Neural progenitor cell (in vitro differentiated cells): Measurements from ENCODE around the gene CNIH2. TPM values are rescaled to one million over a fixed set of nuclear protein-coding genes. Genes with fewer than 3 reads are reported as not detected.
"Not testable (repeated sequence)": the region's sequence is repeated elsewhere in the genome, so short reads cannot be mapped to it uniquely, and the experiment has no call there.

Source experiments
- DNase-seq: peaks from one replicate; pipeline ENCODE4 v3.0.0-alpha.2; 2016; ENCODE audit warnings: low spot score
- H2AFZ ChIP-seq: fragments of 200-600 bp; sonication (generic); replicated peaks from 2 replicates; pipeline ENCODE4 v1.6.1; 2016; ENCODE audit warnings: antibody characterized with exemption
- H3F3A ChIP-seq: fragments of 200-600 bp; sonication (generic); 2 replicates; pipeline ENCODE4 v1.6.1; 2016; ENCODE audit warnings: antibody characterized with exemption, low read depth
- H3K27ac ChIP-seq: fragments of 200-600 bp; sonication (generic); 2 replicates; pipeline ENCODE4 v1.5.1; 2016; ENCODE audit warnings: mild to moderate bottlenecking
- H3K27me3 ChIP-seq: fragments of 200-600 bp; sonication (generic); 2 replicates; pipeline ENCODE4 v1.6.1; 2016; ENCODE audit warnings: mild to moderate bottlenecking, moderate library complexity
- H3K36me3 ChIP-seq: fragments of 200-600 bp; sonication (generic); 2 replicates; pipeline ENCODE4 v1.5.1; 2016
- H3K4me1 ChIP-seq: fragments of 200-600 bp; sonication (generic); 2 replicates; pipeline ENCODE4 v1.6.1; 2016; ENCODE audit warnings: mixed run types
- H3K4me2 ChIP-seq: fragments of 200-600 bp; sonication (generic); 2 replicates; pipeline ENCODE4 v1.6.1; 2016
- H3K4me3 ChIP-seq: fragments of 200-600 bp; sonication (generic); 2 replicates; pipeline ENCODE4 v1.5.1; 2016
- H3K79me2 ChIP-seq: fragments of 200-600 bp; sonication (generic); 2 replicates; pipeline ENCODE4 v1.6.1; 2016; ENCODE audit warnings: low read depth
- H3K9ac ChIP-seq: fragments of 200-600 bp; sonication (generic); 2 replicates; pipeline ENCODE4 v1.6.1; 2016
- H3K9me3 ChIP-seq: fragments of 200-600 bp; sonication (generic); 2 replicates; pipeline ENCODE4 v1.5.1; 2016; ENCODE audit warnings: low read depth
- H4K20me1 ChIP-seq: fragments of 200-600 bp; sonication (generic); 2 replicates; pipeline ENCODE4 v1.6.1; 2016; ENCODE audit warnings: low read depth
- H3K27ac Mint-ChIP-seq: 3 replicates; pipeline ENCODE4 v1.8.0; 2021; ENCODE audit warnings: mixed read lengths
- H3K27me3 Mint-ChIP-seq: 2 replicates; pipeline ENCODE4 v1.8.0; 2022; ENCODE audit warnings: low read depth, mild to moderate bottlenecking, inconsistent platforms, moderate library complexity, mixed read lengths; ENCODE audit not compliant: insufficient read depth
- H3K36me3 Mint-ChIP-seq: 3 replicates; pipeline ENCODE4 v1.8.0; 2021; ENCODE audit warnings: mixed read lengths
- H3K4me1 Mint-ChIP-seq: 3 replicates; pipeline ENCODE4 v1.8.0; 2021; ENCODE audit warnings: mixed read lengths
- H3K4me3 Mint-ChIP-seq: 3 replicates; pipeline ENCODE4 v1.8.0; 2021; ENCODE audit warnings: mild to moderate bottlenecking, moderate library complexity, mixed read lengths
- H3K9me3 Mint-ChIP-seq: 3 replicates; pipeline ENCODE4 v1.8.0; 2020; ENCODE audit warnings: mixed read lengths
- CTCF ChIP-seq: fragments of 200-600 bp; sonication (generic); IDR thresholded peaks from 2 replicates; pipeline ENCODE4 v1.5.1; 2017; ENCODE audit warnings: antibody characterized with exemption, mild to moderate bottlenecking
- EZH2 ChIP-seq: fragments of 200-600 bp; sonication (generic); IDR thresholded peaks from 2 replicates; pipeline ENCODE4 v1.6.1; 2017; ENCODE audit warnings: antibody characterized with exemption, mild to moderate bottlenecking, moderate library complexity
- EZH2phosphoT487 ChIP-seq: fragments of 200-600 bp; sonication (generic); IDR thresholded peaks from 2 replicates; pipeline ENCODE4 v1.6.1; 2017; ENCODE audit warnings: antibody characterized with exemption
- total RNA-seq: library from RNA; depleted of rRNA; stranded (reverse); fragments of >200 nt; gene quantifications from 2 replicates; pipeline ENCODE4 v1.2.3, GENCODE V29; 2015; ENCODE audit warnings: low replicate concordance

CNIH2 gene
- total RNA-seq, 1 donor from 2014 or later: 5.7 TPM

- no peak overlapping the region for H3K9ac ChIP-seq
These were observed 40.0 kb downstream of the CNIH2 start for GRCh38 chr11:66317723-66318599.

GRCh38 chr11:66318600-66318970 is 40.6 kb downstream of the CNIH2 start:
- peak overlapping the region; percentile 72 for H3K27ac Mint-ChIP-seq

More at GRCh38 chr11:66317723-66318599, 40.0 kb downstream of the CNIH2 start:
- Histone ChIP-seq H3K27me3 (peaks cover 9% of the 10 kb centered on the region), H4K20me1 (no peaks in the 10 kb centered on the region), H3K27ac (no peak overlapping the region), H3K4me3 (no peak overlapping the region), H3K9me3 (no peaks in the 10 kb centered on the region), H3K4me1 (peaks cover 28% of the 10 kb centered on the region), H3F3A (peaks cover 14% of the 10 kb centered on the region), H2AFZ (peak overlapping the region; percentile 45), H3K4me2 (no peak overlapping the region), H3K36me3 (no peaks in the 10 kb centered on the region), H3K79me2 (no peaks in the 10 kb centered on the region)
- Mint-ChIP-seq H3K36me3 (no peaks in the 10 kb centered on the region), H3K4me1 (peaks cover 47% of the 10 kb centered on the region), H3K9me3 (peaks cover 12% of the 10 kb centered on the region), H3K27ac (peak overlapping the region; percentile 97), H3K27me3 (peaks cover 17% of the 10 kb centered on the region), H3K4me3 (peak overlapping the region; percentile 76)
- TF ChIP-seq EZH2phosphoT487: no peak
- no peak for TF ChIP-seq EZH2
- no peak for TF ChIP-seq CTCF
- DNase-seq: peak; percentile 51

GRCh38 chr11:66320289-66320688 is 42.3 kb downstream of the CNIH2 start:
- H3K4me1 Mint-ChIP-seq: peaks cover 52% of the 10 kb centered on the region
- H3K27ac Mint-ChIP-seq: not testable (repeated sequence)

More at GRCh38 chr11:66318600-66318970, 40.6 kb downstream of the CNIH2 start:
- peak overlapping the region; percentile 47 for H3K4me3 Mint-ChIP-seq
- Histone ChIP-seq H3K4me3 (no peak overlapping the region), H3K27ac (no peak overlapping the region), H2AFZ (no peak overlapping the region), H3K36me3 (no peaks in the 10 kb centered on the region), H3K4me1 (peaks cover 25% of the 10 kb centered on the region), H3K79me2 (no peaks in the 10 kb centered on the region), H4K20me1 (no peaks in the 10 kb centered on the region), H3K9me3 (no peaks in the 10 kb centered on the region), H3K4me2 (no peak overlapping the region), H3F3A (peaks cover 8% of the 10 kb centered on the region), H3K27me3 (peaks cover 9% of the 10 kb centered on the region), H3K9ac (no peak overlapping the region)
- peaks cover 52% of the 10 kb centered on the region for H3K4me1 Mint-ChIP-seq
- no peak for TF ChIP-seq CTCF
- TF ChIP-seq EZH2: no peak
- TF ChIP-seq EZH2phosphoT487: no peak
- H3K9me3 Mint-ChIP-seq: peaks cover 12% of the 10 kb centered on the region
- no peaks in the 10 kb centered on the region for H3K36me3 Mint-ChIP-seq
- H3K27me3 Mint-ChIP-seq: peaks cover 22% of the 10 kb centered on the region
- no peak for DNase-seq

GRCh38 chr11:66320748-66321147 is 42.8 kb downstream of the CNIH2 start:
- H3K4me1 ChIP-seq: peaks cover 27% of the 10 kb centered on the region
- H3K4me3 Mint-ChIP-seq, DNase-seq, H3K27ac Mint-ChIP-seq, H3K4me3 ChIP-seq, H2AFZ ChIP-seq, H3K9ac ChIP-seq, H3K4me2 ChIP-seq, H3K27ac ChIP-seq, H3K36me3 ChIP-seq, H3K27me3 ChIP-seq, H3K79me2 ChIP-seq, H3K9me3 ChIP-seq, H3F3A ChIP-seq, H4K20me1 ChIP-seq, H3K36me3 Mint-ChIP-seq: not testable (repeated sequence)
- peaks cover 52% of the 10 kb centered on the region for H3K4me1 Mint-ChIP-seq
- peaks cover 12% of the 10 kb centered on the region for H3K9me3 Mint-ChIP-seq
- H3K27me3 Mint-ChIP-seq: peaks cover 21% of the 10 kb centered on the region

More at GRCh38 chr11:66320289-66320688, 42.3 kb downstream of the CNIH2 start:
- peaks cover 12% of the 10 kb centered on the region for H3K9me3 Mint-ChIP-seq
- not testable (repeated sequence) for H3F3A ChIP-seq, H3K27ac ChIP-seq, H3K4me2 ChIP-seq, H4K20me1 ChIP-seq, H3K4me3 ChIP-seq, H3K4me3 Mint-ChIP-seq, H3K9me3 ChIP-seq, H3K36me3 ChIP-seq, H3K79me2 ChIP-seq, DNase-seq, H3K36me3 Mint-ChIP-seq, H3K9ac ChIP-seq, H2AFZ ChIP-seq, H3K27me3 ChIP-seq
- peaks cover 22% of the 10 kb centered on the region for H3K27me3 Mint-ChIP-seq
- peaks cover 27% of the 10 kb centered on the region for H3K4me1 ChIP-seq
